NB4 (cell line): ENCODE results near the gene SLFN12L.

Source experiments
- MYC ChIP-seq: IDR thresholded peaks from 2 replicates; pipeline ENCODE4 v1.6.1; 2011; ENCODE audit warnings: low read depth, low read length
- POLR2A ChIP-seq: IDR thresholded peaks from 2 replicates; pipeline ENCODE4 v1.6.1; 2011; ENCODE audit warnings: mild to moderate bottlenecking; ENCODE audit not compliant: insufficient read length; ENCODE audit errors: extremely low read depth
- TF ChIP-seq, protein P1 (sequence below): IDR thresholded peaks from one replicate; pipeline ENCODE4 v1.5.1; 2012; ENCODE audit warnings: low read depth, low read length
- TF ChIP-seq, protein P2 (sequence below): IDR thresholded peaks from 2 replicates; pipeline ENCODE4 v1.6.1; 2011; ENCODE audit warnings: low read depth, low read length

DNA sequence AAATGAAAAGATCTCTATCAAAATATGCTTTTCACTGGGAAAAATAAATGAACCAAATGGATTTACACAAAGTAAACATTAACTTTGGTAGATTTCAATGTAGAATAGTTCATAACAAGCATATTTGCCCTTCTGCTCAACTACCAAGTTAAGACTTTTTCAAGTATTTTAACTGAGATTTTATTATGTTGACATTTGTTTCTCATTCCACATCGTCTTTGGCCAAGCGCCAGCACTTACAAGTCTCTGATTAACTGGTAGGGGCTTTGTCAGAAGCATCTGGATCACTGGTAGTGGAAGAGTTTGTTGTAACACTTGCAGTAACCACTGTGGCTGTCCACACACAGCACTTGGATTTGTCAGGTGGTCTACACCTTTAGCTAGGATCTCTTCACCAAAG lies 22.9 kb downstream of the SLFN12L start:
- TF ChIP-seq, protein P1, sequence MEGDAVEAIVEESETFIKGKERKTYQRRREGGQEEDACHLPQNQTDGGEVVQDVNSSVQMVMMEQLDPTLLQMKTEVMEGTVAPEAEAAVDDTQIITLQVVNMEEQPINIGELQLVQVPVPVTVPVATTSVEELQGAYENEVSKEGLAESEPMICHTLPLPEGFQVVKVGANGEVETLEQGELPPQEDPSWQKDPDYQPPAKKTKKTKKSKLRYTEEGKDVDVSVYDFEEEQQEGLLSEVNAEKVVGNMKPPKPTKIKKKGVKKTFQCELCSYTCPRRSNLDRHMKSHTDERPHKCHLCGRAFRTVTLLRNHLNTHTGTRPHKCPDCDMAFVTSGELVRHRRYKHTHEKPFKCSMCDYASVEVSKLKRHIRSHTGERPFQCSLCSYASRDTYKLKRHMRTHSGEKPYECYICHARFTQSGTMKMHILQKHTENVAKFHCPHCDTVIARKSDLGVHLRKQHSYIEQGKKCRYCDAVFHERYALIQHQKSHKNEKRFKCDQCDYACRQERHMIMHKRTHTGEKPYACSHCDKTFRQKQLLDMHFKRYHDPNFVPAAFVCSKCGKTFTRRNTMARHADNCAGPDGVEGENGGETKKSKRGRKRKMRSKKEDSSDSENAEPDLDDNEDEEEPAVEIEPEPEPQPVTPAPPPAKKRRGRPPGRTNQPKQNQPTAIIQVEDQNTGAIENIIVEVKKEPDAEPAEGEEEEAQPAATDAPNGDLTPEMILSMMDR, result no peak
- TF ChIP-seq POLR2A, result no peak
- TF ChIP-seq, protein P2, sequence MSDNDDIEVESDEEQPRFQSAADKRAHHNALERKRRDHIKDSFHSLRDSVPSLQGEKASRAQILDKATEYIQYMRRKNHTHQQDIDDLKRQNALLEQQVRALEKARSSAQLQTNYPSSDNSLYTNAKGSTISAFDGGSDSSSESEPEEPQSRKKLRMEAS, result no peak
- TF ChIP-seq MYC, result no peak
